ENCODE data around the gene PPCDC. TPM values are rescaled to one million over a fixed set of nuclear protein-coding genes. Genes with fewer than 3 reads are reported as not detected.

PPCDC gene
- total RNA-seq, 2 donors from 2014 or later, result 16.3 to 20.4 TPM

Other genes starting within 250 kb of the PPCDC start
- gene CSK, start 241.5 kb upstream of the PPCDC start, total RNA-seq, result 100 to 1,000 TPM; 231 to 297 TPM
- gene LMAN1L, start 210.8 kb upstream of the PPCDC start, total RNA-seq, result 1 to 10 TPM in 1 of 2 donors, under 1 TPM in 1; 0.27 to 1.1 TPM
- under 1 TPM in 1 of 2 donors, not detected in 1; 0.25 TPM for gene CPLX3, start 197.0 kb upstream of the PPCDC start, total RNA-seq
- gene ULK3, start 180.4 kb upstream of the PPCDC start, total RNA-seq, result 10 to 100 TPM; 37.6 to 50.3 TPM
- gene SCAMP2, start 150.2 kb upstream of the PPCDC start, total RNA-seq, result 10 to 100 TPM; 79.5 to 92.7 TPM
- gene MPI, start 133.5 kb upstream of the PPCDC start, total RNA-seq, result 10 to 100 TPM; 22.0 to 98.0 TPM
- 10 to 100 TPM; 61.7 to 66.2 TPM for gene FAM219B, start 116.7 kb upstream of the PPCDC start, total RNA-seq
- gene COX5A, start 85.5 kb upstream of the PPCDC start, total RNA-seq, result 100 to 1,000 TPM; 314 to 323 TPM
- gene RPP25, start 66.8 kb upstream of the PPCDC start, total RNA-seq, result 1 to 10 TPM; 3.4 to 6.6 TPM
- gene SCAMP5, start 28.0 kb upstream of the PPCDC start, total RNA-seq, result 10 to 100 TPM in 1 of 2 donors, 1 to 10 TPM in 1; 3.7 to 11.4 TPM
- 10 to 100 TPM; 17.5 to 22.8 TPM for gene C15orf39, start 178.3 kb downstream of the PPCDC start, total RNA-seq
- under 1 TPM in 1 of 2 donors, not detected in 1; 0.11 TPM for gene GOLGA6C, start 234.7 kb downstream of the PPCDC start, total RNA-seq

All from activated naive CD4-positive, alpha-beta T cell treated with anti-CD3 and anti-CD28 coated beads, Interleukin-2, amount 50 U/mL, for 72 hours (primary cell).